Measurements from ENCODE around the gene WIPI1. TPM values are rescaled to one million over a fixed set of nuclear protein-coding genes. Genes with fewer than 3 reads are reported as not detected.

Gene WIPI1
- total RNA-seq, 4 donors from 2014 or later = 34.7 to 95.7 (median 44.4) TPM

GRCh38 chr17:68431661-68432071, 25.6 kb downstream of the WIPI1 start:
- DNase-seq = peak in 1 of 3 donors; percentile 33
- H3K27me3 ChIP-seq = no peaks in the 10 kb centered on the region
- no peak overlapping the region for H3K27ac ChIP-seq
- TF ChIP-seq CTCF (IDR thresholded peaks at IDR 0.05) = peak in 1 of 6 experiments; percentile 11
- TF ChIP-seq POLR2A (IDR thresholded peaks at IDR 0.05) = no peak
- H3K4me3 ChIP-seq = no peak overlapping the region
- no peaks in the 10 kb centered on the region for H3K9me3 ChIP-seq
- peaks cover 0 to 2% (median 0%) of the 10 kb centered on the region in 4 donors for H3K4me1 ChIP-seq
- H3K36me3 ChIP-seq = peaks cover 0 to 89% (median 0%) of the 10 kb centered on the region in 3 donors

GRCh38 chr17:68431045-68431608, 26.2 kb downstream of the WIPI1 start:
- no peaks in the 10 kb centered on the region for H3K27me3 ChIP-seq
- TF ChIP-seq CTCF (IDR thresholded peaks at IDR 0.05) (no peak), POLR2A (IDR thresholded peaks at IDR 0.05) (no peak)
- H3K4me1 ChIP-seq = no peaks in the 10 kb centered on the region
- peaks cover 0 to 93% (median 0%) of the 10 kb centered on the region in 3 donors for H3K36me3 ChIP-seq
- H3K27ac ChIP-seq = no peak overlapping the region
- DNase-seq = no peak
- H3K9me3 ChIP-seq = no peaks in the 10 kb centered on the region
- no peak overlapping the region for H3K4me3 ChIP-seq

- Histone ChIP-seq H3K27me3 (no peaks in the 10 kb centered on the region), H3K4me1 (no peaks in the 10 kb centered on the region), H3K9me3 (no peaks in the 10 kb centered on the region), H3K36me3 (peaks cover 0 to 94% (median 0%) of the 10 kb centered on the region in 3 donors), H3K4me3 (no peak overlapping the region), H3K27ac (no peak overlapping the region)
- no peak for DNase-seq
- no peak for TF ChIP-seq POLR2A (IDR thresholded peaks at IDR 0.05)
Observed at GRCh38 chr17:68429881-68430280, 27.4 kb downstream of the WIPI1 start.

- TF ChIP-seq CTCF (IDR thresholded peaks at IDR 0.05) = no peak
- TF ChIP-seq POLR2A (IDR thresholded peaks at IDR 0.05) = no peak
- H3K9me3 ChIP-seq = no peaks in the 10 kb centered on the region
- H3K4me3 ChIP-seq = no peak overlapping the region
- no peak overlapping the region for H3K27ac ChIP-seq
- no peaks in the 10 kb centered on the region for H3K27me3 ChIP-seq
- no peaks in the 10 kb centered on the region for H3K4me1 ChIP-seq
- no peak for DNase-seq
- H3K36me3 ChIP-seq = peaks cover 0 to 93% (median 0%) of the 10 kb centered on the region in 3 donors
Observed at GRCh38 chr17:68428498-68429172, 28.7 kb downstream of the WIPI1 start.

GRCh38 chr17:68427575-68427974, 29.7 kb downstream of the WIPI1 start:
- Histone ChIP-seq H3K4me1 (no peaks in the 10 kb centered on the region), H3K36me3 (peaks cover 0 to 95% (median 0%) of the 10 kb centered on the region in 3 donors)
- TF ChIP-seq POLR2A (IDR thresholded peaks at IDR 0.05) = no peak
- TF ChIP-seq CTCF (IDR thresholded peaks at IDR 0.05) = no peak

GRCh38 chr17:68425979-68426378, 31.3 kb downstream of the WIPI1 start:
- H3K27me3 ChIP-seq = no peaks in the 10 kb centered on the region
- H3K9me3 ChIP-seq = no peaks in the 10 kb centered on the region
- H3K4me1 ChIP-seq = no peaks in the 10 kb centered on the region
- no peak for DNase-seq
- no peak overlapping the region for H3K4me3 ChIP-seq
- H3K27ac ChIP-seq = no peak overlapping the region
- H3K36me3 ChIP-seq = peaks cover 0 to 81% (median 0%) of the 10 kb centered on the region in 3 donors
- no peak for TF ChIP-seq CTCF (IDR thresholded peaks at IDR 0.05)
- TF ChIP-seq POLR2A (IDR thresholded peaks at IDR 0.05) = no peak

More at GRCh38 chr17:68427575-68427974, 29.7 kb downstream of the WIPI1 start:
- Histone ChIP-seq H3K27ac (no peak overlapping the region), H3K4me3 (no peak overlapping the region), H3K9me3 (no peaks in the 10 kb centered on the region), H3K27me3 (no peaks in the 10 kb centered on the region)
- DNase-seq = no peak

Data from Peyer's patch (tissue), 4 donors.